Type B pancreatic cell (in vitro differentiated cells): ENCODE data around the gene FOSL1. TPM values are rescaled to one million over a fixed set of nuclear protein-coding genes. Genes with fewer than 3 reads are reported as not detected.
A peak's percentile ranks its signal among the peaks of the same experiment; 100 is the strongest.

Source experiments
- DNase-seq: peaks from one replicate; pipeline ENCODE4 v3.0.0; 2021; ENCODE audit warnings: mixed read lengths; ENCODE audit not compliant: unreplicated experiment; ENCODE audit errors: extremely low spot score
- H3K27ac Mint-ChIP-seq: 2 replicates; pipeline ENCODE4 v1.8.0; 2021; ENCODE audit warnings: mild to moderate bottlenecking, mixed read lengths
- H3K27me3 Mint-ChIP-seq: 2 replicates; pipeline ENCODE4 v1.8.0; 2021; ENCODE audit warnings: mixed read lengths
- H3K36me3 Mint-ChIP-seq: 2 replicates; pipeline ENCODE4 v1.8.0; 2021; ENCODE audit warnings: mixed read lengths
- H3K4me1 Mint-ChIP-seq: one replicate; pipeline ENCODE4 v1.8.0; 2021; ENCODE audit warnings: mixed read lengths; ENCODE audit not compliant: unreplicated experiment
- H3K4me3 Mint-ChIP-seq: 2 replicates; pipeline ENCODE4 v1.8.0; 2021; ENCODE audit warnings: mild to moderate bottlenecking, mixed read lengths
- H3K9me3 Mint-ChIP-seq: 2 replicates; pipeline ENCODE4 v1.8.0; 2021; ENCODE audit warnings: mixed read lengths
- CTCF ChIP-seq: fragments of 200-600 bp; sonication (generic); conservative IDR thresholded peaks from 2 replicates; pipeline ENCODE4 v1.5.0; 2021; ENCODE audit warnings: antibody characterized with exemption, mild to moderate bottlenecking
- total RNA-seq: library from RNA; stranded (reverse); gene quantifications from 2 replicates; pipeline ENCODE4 v1.2.1, GENCODE V29; 2021; ENCODE audit warnings: low replicate concordance

FOSL1 gene
- total RNA-seq, 1 donor from 2014 or later = 2.1 TPM

GRCh38 chr11:65866509-65867283, 33.5 kb downstream of the FOSL1 start:
- DNase-seq = no peak
- H3K36me3 Mint-ChIP-seq = peaks cover 4% of the 10 kb centered on the region
- peaks cover 14% of the 10 kb centered on the region for H3K4me1 Mint-ChIP-seq
- TF ChIP-seq CTCF = no peak
- peak overlapping the region; percentile 79 for H3K4me3 Mint-ChIP-seq
- H3K9me3 Mint-ChIP-seq = no peaks in the 10 kb centered on the region
- H3K27ac Mint-ChIP-seq = peak overlapping the region; percentile 37
- no peaks in the 10 kb centered on the region for H3K27me3 Mint-ChIP-seq

- no peak for TF ChIP-seq CTCF
- no peak for DNase-seq
- Mint-ChIP-seq H3K4me1 (peaks cover 21% of the 10 kb centered on the region), H3K27me3 (no peaks in the 10 kb centered on the region), H3K36me3 (peaks cover 4% of the 10 kb centered on the region), H3K27ac (no peak overlapping the region), H3K9me3 (no peaks in the 10 kb centered on the region), H3K4me3 (no peak overlapping the region)
Measured at GRCh38 chr11:65865550-65866172, 34.5 kb downstream of the FOSL1 start.

GRCh38 chr11:65864706-65865471, 35.3 kb downstream of the FOSL1 start:
- no peak for TF ChIP-seq CTCF
- no peak for DNase-seq
- peaks cover 21% of the 10 kb centered on the region for H3K4me1 Mint-ChIP-seq
- H3K27me3 Mint-ChIP-seq = no peaks in the 10 kb centered on the region
- no peak overlapping the region for H3K4me3 Mint-ChIP-seq
- H3K27ac Mint-ChIP-seq = no peak overlapping the region
- no peaks in the 10 kb centered on the region for H3K9me3 Mint-ChIP-seq
- H3K36me3 Mint-ChIP-seq = peaks cover 4% of the 10 kb centered on the region

- H3K27me3 Mint-ChIP-seq = no peaks in the 10 kb centered on the region
- DNase-seq = no peak
- TF ChIP-seq CTCF = no peak
- H3K9me3 Mint-ChIP-seq = no peaks in the 10 kb centered on the region
- peaks cover 4% of the 10 kb centered on the region for H3K36me3 Mint-ChIP-seq
- H3K4me3 Mint-ChIP-seq = no peak overlapping the region
- H3K27ac Mint-ChIP-seq = no peak overlapping the region
- H3K4me1 Mint-ChIP-seq = peaks cover 21% of the 10 kb centered on the region
Measured at GRCh38 chr11:65863889-65864705, 36.1 kb downstream of the FOSL1 start.
